ENCODE results near the gene GPR158.
"Not testable (repeated sequence)": the region's sequence is repeated elsewhere in the genome, so short reads cannot be mapped to it uniquely, and the experiment has no call there.

Gene GPR158, protein sequence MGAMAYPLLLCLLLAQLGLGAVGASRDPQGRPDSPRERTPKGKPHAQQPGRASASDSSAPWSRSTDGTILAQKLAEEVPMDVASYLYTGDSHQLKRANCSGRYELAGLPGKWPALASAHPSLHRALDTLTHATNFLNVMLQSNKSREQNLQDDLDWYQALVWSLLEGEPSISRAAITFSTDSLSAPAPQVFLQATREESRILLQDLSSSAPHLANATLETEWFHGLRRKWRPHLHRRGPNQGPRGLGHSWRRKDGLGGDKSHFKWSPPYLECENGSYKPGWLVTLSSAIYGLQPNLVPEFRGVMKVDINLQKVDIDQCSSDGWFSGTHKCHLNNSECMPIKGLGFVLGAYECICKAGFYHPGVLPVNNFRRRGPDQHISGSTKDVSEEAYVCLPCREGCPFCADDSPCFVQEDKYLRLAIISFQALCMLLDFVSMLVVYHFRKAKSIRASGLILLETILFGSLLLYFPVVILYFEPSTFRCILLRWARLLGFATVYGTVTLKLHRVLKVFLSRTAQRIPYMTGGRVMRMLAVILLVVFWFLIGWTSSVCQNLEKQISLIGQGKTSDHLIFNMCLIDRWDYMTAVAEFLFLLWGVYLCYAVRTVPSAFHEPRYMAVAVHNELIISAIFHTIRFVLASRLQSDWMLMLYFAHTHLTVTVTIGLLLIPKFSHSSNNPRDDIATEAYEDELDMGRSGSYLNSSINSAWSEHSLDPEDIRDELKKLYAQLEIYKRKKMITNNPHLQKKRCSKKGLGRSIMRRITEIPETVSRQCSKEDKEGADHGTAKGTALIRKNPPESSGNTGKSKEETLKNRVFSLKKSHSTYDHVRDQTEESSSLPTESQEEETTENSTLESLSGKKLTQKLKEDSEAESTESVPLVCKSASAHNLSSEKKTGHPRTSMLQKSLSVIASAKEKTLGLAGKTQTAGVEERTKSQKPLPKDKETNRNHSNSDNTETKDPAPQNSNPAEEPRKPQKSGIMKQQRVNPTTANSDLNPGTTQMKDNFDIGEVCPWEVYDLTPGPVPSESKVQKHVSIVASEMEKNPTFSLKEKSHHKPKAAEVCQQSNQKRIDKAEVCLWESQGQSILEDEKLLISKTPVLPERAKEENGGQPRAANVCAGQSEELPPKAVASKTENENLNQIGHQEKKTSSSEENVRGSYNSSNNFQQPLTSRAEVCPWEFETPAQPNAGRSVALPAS (N-terminal part only)

DNA sequence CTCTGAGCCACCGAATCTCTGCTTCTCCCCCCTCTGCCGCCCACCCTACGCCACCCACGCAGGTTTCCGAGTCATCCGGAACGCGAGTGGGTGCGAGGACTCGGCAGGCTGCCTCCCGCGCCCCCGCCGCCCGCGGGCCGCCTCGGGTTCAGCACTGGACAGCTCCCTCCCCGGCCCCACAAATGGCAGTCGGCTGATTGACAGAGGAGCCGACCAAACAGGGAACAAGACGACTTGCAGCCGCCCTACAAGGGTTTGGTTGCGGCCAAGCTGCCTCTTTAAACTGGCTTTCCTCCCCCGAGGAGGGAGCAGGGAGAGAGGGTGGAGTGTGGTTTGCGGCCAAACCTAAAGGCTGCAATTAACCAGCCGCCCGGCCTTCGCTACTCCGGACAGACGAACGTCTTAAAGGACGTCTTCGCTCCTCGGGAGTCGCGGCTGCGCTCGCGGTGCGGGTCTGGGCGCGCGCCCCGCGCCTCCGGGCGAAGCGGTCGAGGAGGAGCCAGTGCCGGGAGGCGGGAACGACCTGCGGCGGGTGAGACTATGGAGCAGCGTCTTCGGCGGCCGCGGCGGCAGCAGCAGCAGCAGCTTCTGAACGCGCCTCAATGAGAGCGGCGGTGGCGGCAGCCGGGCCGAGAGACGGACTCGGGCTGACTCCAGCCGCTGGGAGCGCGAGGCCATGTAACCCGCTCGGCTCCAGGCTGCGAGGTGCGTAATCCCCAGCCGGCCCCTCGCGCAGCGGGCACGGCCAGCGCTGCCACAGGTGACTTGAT lies at the start of gene GPR158:
Gene GPR158 (plus strand): TSS at position 541 of the 770 bp plus-strand sequence. CDS start 420 bp downstream, outside the sequence.
- DNase-seq: peak; percentile 94

DNA sequence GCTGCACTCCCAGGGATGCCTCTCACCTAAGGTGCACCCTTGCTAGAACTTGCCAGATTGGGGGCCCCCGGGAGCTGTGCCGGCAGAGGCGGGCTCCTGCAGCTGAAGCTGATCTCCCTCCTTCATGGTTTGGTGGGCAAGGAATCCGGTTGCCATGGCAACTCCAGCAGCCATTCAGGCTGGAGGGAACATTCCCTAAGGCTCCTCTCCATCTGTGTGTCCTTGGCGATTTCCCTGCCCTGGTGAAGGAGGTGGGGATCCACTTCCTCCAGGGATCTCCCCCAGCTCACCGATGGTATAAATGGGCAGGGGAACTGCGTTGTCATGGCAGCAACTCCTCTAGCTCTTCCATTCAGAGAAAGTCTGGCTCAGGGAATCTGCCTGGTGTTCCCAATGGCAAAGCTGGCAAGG lies 49.6 kb upstream of the GPR158 start:
- DNase-seq: no peak

DNA sequence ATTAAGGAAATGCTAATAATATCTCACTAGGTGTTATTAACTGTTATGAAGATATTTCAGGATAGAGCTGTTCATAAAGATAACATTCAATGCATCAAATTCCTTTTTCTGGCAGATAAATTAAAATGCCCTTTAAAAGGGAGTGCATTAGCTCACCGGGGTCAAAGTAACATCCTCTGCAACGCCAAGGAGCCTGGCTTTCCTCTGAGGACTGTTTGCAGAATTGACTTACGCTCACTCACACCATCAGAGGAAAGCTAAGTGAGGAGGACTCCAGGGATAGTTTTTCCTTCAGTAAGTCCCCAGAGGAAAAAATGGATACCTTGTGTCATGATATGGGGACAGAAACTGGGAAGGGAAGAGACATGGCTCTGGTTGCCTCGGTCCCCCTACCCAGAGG lies 45.2 kb upstream of the GPR158 start:
- no peak for DNase-seq

DNA sequence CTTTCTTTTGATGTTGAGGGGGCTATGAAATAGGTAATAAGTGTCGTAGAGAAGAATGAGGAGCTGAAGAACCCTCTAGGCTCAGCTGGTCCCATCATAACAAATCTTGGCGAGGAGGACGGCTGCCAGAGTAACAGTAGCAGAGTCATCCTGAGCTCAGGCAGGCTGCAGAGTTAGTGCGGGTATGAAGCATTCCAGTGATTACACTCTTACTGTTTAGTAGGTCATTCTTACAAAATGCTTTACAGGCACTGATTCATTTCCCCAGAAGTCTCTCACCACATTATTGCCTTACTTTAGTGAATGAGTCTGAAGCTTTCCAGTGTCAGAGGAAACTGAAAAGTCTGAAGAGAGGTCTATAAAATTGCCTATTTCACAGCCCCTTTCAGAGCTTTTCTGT lies 43.9 kb upstream of the GPR158 start:
- DNase-seq: no peak

DNA sequence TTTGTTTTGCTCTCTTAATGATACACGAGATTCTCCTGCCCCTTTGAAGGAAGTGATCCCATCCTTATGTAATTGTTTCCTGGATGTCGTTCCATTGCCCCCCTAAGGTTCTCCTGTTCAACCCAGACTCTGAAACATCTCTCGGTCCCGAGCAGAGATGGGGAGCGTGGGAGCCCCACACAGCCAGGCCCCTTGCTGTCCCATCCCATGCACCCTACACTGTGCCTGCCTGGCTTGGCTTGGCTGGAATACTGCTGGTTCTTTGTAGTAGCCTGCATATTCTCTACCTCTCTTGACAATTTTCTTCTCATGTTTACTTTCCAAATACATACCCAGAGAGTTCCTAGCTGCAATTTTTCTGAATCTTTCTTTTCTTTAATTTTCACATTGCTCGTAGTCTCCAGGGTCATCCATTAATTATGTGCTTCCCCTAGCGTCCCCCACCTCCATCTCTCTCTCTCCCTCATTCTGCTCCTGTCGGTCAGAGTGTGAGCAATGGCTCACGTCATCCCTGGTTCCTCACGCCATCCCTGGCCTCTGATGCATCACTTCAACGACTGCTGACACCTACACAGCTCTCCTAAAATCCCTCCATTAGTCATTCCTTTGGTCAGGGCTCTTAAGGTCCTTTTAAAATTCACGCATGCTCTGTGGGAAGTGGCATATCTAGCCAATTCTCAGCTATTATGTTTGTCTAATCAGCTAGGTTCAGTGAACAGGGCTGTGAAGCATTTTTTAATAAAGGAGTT lies 32.5 kb upstream of the GPR158 start:
- DNase-seq: no peak

DNA sequence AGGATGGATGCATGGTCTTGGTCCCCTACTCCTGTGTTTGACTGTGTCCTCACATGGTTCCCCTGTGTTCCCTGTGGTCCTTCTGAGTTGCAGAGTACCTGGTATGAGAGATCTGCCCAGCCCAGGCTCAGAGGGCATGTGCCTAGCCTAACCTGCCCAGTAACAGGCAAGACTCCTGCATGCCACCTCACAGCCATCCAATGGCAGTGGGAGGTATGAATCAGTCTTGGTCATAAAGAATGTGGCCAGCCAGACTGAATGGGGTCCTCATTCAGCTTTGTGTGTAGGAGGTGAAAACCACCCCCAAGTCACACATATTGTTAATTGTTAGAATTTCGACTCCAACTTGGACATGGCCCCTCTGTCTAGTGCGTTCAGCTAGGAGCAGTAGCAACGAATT lies 17.2 kb upstream of the GPR158 start:
- DNase-seq: no peak

DNA sequence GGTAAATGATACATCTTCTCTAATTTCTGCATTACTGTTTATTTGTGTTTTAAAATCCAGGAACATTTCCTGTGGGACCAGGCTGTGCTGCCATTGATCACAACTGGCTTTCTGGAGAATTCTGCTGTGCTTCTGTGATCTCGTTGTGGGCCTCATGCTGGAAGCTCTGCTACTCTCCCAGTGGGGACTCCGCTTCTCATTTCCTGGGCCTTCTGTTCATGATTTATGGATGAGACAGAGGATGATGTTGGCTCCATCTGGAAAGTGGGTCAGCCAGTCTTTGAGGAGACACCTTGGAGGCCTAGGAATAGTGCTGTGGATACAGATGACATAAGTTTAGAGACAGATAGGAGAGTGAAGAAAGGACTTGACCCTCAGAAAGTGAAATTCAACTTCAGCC lies 15.2 kb upstream of the GPR158 start:
- no peak for DNase-seq

DNA sequence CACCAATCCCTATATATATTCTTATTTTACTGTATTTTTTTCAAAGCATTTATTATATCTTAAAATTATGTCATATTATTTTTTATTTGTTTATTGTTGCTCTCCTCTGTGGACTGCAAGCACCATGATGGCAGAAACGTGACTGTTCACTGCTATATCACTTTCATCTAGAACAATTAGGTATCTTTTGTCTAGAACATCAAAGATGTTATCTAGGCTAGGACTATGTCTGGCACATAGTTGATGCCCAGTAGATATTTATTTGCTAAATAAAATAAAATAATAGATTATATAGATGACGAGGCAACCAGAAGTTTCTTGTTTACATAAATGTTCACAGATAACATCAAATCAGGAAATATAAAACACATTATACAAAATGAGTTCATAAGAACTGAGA lies 12.4 kb upstream of the GPR158 start:
- no peak for DNase-seq

DNA sequence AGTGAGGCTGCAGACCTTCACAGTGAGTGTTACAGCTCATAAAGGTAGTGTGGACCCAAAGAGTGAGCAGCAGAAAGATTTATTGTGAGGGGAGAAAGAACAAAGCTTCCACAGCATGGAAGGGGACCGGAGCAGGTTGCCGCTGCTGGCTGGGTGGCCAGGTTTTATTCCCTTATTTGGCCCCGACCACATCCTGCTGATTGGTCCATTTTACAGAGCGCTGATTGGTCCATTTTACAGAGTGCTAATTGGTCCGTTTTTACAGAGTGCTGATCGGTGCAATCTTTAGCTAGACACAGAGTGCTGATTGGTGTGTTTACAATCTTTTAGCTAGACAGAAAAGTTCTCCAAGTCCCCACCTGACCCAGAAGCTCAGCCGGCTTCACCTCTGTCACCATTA lies 11.3 kb upstream of the GPR158 start:
- DNase-seq: not testable (repeated sequence)

DNA sequence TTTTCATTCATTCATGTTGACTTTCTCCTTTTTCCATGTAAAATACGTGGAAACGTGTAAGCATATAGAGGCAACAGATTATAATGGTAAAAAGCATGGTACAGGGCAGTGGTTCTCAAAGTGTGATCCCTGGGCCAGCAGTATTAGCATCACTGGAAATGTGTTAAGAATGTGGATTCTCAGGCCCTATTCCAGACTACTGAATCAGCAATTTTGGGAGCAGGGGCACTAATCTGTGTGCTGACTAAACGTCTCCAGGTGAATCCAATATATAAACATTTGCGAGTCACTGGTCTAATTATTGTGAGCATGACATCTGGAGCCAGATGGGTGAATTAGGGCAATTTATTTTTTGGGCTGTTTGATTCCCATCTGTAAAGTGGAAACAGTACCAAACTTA lies 5.1 kb upstream of the GPR158 start:
- no peak for DNase-seq

DNA sequence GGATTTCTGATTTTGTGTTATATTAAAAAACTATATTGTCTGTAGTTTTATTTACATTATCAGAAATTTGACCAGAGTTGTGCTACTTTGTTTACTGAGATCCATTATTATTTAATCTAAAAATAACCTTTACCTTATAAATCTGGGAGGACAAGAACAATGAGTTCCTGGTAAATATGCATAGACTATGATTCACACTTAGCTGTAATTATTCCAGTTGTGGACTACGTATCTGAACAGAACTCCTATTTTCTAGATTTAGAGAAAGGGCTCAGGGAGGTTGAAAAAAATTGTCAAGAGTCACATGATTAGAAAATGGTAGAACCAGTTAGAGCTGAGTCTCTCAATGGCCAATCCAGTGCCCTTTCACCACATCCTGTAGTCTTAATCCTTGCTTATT lies 4.2 kb upstream of the GPR158 start:
- DNase-seq: no peak

DNA sequence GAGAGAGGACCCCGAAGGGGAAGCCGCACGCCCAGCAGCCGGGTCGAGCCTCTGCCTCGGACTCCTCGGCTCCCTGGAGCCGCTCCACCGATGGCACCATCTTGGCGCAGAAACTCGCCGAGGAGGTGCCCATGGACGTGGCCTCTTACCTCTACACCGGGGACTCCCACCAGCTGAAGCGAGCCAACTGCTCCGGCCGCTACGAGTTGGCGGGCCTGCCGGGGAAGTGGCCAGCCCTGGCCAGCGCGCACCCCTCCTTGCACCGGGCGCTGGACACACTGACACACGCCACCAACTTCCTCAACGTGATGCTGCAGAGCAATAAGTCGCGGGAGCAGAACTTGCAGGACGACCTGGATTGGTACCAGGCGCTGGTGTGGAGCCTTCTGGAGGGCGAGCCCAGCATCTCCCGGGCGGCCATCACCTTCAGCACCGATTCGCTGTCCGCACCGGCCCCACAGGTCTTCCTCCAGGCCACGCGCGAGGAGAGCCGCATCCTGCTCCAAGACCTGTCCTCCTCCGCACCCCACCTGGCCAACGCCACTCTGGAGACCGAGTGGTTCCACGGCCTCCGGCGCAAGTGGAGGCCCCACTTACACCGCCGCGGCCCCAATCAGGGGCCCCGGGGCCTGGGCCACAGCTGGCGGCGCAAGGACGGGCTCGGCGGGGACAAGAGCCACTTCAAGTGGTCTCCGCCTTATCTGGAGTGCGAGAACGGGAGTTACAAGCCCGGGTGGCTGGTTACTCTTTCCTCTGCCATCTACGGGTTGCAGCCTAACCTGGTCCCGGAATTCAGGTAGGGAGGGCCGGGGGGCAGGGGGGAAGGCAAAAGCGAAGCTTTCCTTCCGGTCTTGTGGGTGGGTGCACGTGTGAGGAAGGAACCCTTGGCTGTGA lies 973 bp downstream of the GPR158 start:
- peak; percentile 22 for DNase-seq

DNA sequence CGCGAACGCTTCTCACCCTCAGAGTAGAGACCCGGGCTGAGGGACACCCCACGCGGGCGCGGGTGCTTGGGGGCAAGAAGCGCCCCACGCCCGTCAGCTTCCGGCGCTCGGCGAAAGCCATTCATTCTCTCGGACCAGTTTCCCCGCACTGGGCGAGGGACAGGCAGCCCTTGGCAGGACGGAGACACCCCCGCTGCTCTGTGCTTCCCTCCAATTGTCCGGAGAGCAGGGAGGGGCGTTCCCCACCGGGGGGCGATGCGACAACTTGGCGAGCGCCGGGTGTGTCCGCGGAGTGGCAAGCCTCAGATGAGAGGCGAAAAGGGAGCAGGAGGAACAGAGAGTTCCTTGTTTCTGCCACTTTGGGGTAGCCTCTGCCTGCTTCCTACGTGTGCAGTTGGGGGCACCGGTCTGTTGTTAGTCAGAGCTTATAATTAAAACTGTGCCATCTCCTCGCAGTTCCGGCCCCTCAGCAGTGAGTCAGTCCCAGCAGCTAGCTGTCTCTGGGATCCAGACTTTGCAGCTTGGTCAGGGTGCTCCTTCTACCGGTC lies 1.7 kb downstream of the GPR158 start:
- no peak for DNase-seq

DNA sequence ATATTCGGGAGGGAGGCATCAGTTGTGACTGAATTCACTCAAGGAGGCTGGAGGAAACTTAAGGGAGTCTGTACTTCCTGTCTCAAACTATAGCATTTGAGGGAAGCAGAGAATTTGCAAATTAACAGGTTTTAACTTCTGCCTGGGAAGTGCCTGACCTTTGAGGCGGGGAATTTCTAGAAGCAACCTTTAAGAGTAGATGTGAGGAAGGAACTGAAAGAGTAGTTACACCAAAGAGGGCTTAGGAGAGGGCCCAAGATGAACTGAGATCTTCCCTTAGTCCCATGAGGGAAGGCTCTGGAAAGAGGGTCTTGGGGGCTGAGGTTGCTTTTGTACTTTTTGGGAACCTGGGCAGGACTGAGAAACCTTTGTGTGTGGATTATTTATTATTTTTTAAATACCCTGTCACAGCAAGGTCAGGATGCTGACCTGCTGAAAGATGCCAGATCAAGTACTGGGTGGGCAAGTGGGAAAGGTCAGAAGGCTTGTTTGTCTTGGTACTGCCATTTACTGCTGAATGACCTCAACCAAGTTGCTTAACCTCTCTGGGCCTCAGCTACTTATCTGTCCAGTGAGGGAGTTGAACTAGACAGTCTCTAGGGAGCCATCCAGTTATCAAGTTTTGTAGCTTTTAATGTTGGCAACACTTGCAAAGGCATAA lies 2.4 kb downstream of the GPR158 start:
- no peak for DNase-seq

DNA sequence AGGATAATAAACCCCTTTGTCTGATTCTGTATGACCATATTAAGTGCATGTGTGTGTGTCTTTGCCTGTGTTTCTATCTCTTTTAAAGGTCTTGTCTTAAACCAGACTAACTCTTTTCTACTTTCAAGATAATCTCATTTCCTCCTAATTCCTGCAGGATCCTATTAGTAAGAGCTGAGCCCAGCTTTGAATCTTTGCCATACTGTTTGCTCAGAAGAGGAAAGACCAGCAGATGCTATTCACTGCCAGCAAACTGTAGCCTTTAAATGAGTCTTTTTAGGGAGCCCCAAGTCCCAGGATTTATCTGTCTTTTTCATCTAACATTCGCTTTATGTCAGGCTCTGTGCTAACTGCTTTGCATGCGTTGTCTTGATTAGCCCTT lies 2.9 kb downstream of the GPR158 start:
- DNase-seq: no peak

DNA sequence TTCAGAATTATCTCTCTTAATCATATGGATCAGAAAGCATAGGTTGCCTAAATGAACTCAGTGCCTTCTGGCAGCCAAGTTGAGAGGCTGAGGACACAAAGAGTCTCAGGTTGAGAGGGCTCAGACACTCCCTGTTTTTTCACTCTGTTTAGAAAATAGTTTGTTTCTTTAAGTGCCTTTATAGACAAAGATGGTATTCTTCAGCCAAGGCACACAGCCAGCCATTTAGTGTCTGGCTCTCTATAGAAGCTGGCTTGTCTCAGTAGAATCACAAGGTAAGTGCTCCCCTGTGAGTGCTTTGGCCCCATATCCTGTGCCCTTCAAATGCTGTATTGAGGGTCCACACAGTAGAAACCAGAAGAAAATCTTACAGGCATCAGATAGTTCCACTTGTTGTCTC lies 3.6 kb downstream of the GPR158 start:
- DNase-seq: no peak

DNA sequence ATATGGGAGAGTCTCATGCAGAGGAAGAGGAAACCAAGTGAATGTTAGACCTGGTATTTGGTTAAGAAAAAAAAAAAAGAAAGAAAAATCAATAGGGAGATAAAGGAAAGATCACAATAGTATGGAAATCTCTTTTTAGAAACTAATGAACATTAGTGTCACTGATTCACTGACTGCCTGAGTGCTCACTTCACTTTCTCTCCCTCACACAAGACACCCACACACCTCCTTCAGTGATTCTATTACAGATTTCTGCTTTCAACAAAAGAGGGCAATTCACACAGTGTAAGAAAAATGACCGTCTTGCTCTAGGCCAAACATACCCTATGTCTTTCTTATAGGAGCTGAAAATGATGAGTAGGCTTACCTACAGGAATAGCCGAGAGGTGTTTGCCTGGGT lies 6.0 kb downstream of the GPR158 start:
- no peak for DNase-seq

DNA sequence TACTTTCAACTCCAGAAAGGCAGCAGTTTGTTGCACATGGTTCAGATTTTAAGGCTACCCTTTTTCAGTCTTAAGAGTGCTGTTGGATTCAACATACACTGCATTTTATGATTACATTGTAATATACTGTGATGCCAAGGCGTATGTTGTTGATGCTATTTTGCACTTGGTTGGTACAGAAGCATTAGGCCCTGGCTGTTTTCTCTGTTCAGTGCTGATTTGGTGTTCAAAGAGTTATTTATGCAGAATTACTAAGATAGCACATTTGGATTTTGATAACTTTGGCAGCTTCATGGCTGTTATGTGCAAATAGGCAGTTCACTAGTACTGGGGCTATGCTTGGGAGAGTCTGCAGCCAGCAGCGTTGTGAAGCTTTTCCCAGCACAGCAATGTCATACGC lies 7.8 kb downstream of the GPR158 start:
- no peak for DNase-seq

DNA sequence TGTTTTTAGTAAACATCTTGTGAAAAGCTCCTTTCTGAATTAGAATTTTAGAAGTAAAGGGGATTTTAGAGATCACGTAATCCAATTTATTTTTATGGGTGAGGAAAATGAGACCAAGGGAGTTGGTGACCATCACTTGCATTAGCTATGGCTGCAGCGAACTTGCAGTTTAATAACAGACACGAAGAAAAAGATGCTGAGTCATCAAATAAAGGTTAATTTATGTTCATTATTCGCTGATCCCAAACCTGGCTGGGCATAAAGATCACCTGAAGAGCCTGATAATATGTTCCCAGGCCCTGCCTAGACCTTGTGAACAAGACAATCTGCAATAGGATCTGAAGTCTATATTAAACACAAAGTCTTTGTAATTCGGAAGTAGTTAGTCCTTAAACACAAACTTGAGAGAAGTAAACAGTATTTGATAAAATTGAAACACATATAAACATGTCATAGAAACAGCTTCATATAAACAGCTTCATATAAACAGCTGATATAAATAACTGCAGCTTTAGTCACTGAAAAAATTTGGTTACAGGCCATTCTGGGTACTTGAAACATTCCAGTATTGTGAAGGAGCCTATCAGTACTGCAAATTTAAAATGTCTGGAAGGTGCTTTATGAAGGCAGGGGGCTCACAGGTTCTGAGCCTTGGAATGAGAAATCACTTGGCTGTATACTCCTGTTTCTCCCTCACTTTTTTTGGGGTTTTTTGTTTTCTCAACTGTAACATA lies 16.5 kb downstream of the GPR158 start:
- DNase-seq: no peak

Measured in right hindlimb (tissue), 1 donor.